SK-N-SH treated with all-trans-retinoic acid at 6 μM for 48 hours (cell line): Measurements from ENCODE around the gene GNL1.

ENCODE experiments used
- CREB5 ChIP-seq: fragments of 250-450 bp; sonication (Bioruptor Pico); IDR thresholded peaks from 2 replicates; pipeline ENCODE4 v1.5.1; 2020; ENCODE audit warnings: low read depth, mild to moderate bottlenecking, moderate library complexity
- CSDC2 ChIP-seq: fragments of 250-450 bp; sonication (Bioruptor Pico); IDR thresholded peaks from 2 replicates; pipeline ENCODE4 v1.5.0; 2020; ENCODE audit warnings: mild to moderate bottlenecking, moderate library complexity
- CSRNP3 ChIP-seq: fragments of 250-450 bp; sonication (Bioruptor Pico); IDR thresholded peaks from 2 replicates; pipeline ENCODE4 v1.5.1; 2021; ENCODE audit warnings: mild to moderate bottlenecking, moderate library complexity
- ISL1 ChIP-seq: fragments of 250-450 bp; sonication (Bioruptor Pico); IDR thresholded peaks from 2 replicates; pipeline ENCODE4 v2.1.2; 2022; ENCODE audit warnings: mild to moderate bottlenecking, moderate library complexity
- ZNF565 ChIP-seq: fragments of 450-650 bp; formaldehyde crosslinking; conservative IDR thresholded peaks from 2 replicates; pipeline ENCODE4 v1.5.0; 2020; ENCODE audit warnings: low read depth, mild to moderate bottlenecking, moderate library complexity

GRCh38 chr6:30578051-30578450 lies 21.8 kb upstream of the GNL1 start:
- TF ChIP-seq CSRNP3 (CRISPR knock-in tag) = no peak
- no peak for TF ChIP-seq ISL1 (CRISPR knock-in tag)
- TF ChIP-seq CREB5 (CRISPR knock-in tag) = no peak
- TF ChIP-seq ZNF565 (CRISPR knock-in tag) = no peak
- no peak for TF ChIP-seq CSDC2 (CRISPR knock-in tag)
